ENCODE results near the gene ARL8B. TPM values are rescaled to one million over a fixed set of nuclear protein-coding genes. Genes with fewer than 3 reads are reported as not detected.

Gene ARL8B
- total RNA-seq, 1 experiment from 2014 or later: 51.8 TPM

DNA sequence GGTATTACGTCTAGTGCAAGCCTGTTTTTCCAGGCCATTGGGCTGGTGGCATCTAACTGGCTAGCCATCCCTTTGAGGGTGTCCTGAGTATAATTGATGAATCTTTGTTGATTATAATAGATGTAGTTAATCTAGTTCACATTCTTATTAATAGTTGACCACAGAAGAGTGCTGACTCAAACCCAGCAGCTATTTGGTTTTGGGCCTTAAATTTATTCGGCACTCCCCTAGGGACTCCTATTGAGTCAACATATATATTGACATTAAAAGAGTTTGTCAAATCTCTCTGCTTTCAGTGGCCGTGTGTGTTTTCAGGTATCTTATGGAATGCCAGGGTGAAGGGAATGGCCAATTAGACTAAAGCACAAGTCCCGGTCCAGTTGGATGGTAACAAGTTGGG is 19.7 kb downstream of the ARL8B start:
- no peaks in the 10 kb centered on the region for H3K36me3 ChIP-seq (ENCODE audit: control insufficient read depth, insufficient read depth, low read length)
- ChIA-PET POLR2A (no interaction called here), CTCF (no interaction called here)
- DNase-seq (ENCODE audit: low read depth, low spot score) (no peak), ATAC-seq (no peak)
- TF ChIP-seq SIN3A (IDR thresholded peaks at IDR 0.05; ENCODE audit: borderline replicate concordance, insufficient read depth, low read depth, low read length): no peak
- TF ChIP-seq, protein P1, sequence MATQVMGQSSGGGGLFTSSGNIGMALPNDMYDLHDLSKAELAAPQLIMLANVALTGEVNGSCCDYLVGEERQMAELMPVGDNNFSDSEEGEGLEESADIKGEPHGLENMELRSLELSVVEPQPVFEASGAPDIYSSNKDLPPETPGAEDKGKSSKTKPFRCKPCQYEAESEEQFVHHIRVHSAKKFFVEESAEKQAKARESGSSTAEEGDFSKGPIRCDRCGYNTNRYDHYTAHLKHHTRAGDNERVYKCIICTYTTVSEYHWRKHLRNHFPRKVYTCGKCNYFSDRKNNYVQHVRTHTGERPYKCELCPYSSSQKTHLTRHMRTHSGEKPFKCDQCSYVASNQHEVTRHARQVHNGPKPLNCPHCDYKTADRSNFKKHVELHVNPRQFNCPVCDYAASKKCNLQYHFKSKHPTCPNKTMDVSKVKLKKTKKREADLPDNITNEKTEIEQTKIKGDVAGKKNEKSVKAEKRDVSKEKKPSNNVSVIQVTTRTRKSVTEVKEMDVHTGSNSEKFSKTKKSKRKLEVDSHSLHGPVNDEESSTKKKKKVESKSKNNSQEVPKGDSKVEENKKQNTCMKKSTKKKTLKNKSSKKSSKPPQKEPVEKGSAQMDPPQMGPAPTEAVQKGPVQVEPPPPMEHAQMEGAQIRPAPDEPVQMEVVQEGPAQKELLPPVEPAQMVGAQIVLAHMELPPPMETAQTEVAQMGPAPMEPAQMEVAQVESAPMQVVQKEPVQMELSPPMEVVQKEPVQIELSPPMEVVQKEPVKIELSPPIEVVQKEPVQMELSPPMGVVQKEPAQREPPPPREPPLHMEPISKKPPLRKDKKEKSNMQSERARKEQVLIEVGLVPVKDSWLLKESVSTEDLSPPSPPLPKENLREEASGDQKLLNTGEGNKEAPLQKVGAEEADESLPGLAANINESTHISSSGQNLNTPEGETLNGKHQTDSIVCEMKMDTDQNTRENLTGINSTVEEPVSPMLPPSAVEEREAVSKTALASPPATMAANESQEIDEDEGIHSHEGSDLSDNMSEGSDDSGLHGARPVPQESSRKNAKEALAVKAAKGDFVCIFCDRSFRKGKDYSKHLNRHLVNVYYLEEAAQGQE (IDR thresholded peaks at IDR 0.05; ENCODE audit: insufficient read depth in 1 of 2, low read depth in 2 of 2, low read length in 1 of 2): no peak
- TF ChIP-seq, protein P2, sequence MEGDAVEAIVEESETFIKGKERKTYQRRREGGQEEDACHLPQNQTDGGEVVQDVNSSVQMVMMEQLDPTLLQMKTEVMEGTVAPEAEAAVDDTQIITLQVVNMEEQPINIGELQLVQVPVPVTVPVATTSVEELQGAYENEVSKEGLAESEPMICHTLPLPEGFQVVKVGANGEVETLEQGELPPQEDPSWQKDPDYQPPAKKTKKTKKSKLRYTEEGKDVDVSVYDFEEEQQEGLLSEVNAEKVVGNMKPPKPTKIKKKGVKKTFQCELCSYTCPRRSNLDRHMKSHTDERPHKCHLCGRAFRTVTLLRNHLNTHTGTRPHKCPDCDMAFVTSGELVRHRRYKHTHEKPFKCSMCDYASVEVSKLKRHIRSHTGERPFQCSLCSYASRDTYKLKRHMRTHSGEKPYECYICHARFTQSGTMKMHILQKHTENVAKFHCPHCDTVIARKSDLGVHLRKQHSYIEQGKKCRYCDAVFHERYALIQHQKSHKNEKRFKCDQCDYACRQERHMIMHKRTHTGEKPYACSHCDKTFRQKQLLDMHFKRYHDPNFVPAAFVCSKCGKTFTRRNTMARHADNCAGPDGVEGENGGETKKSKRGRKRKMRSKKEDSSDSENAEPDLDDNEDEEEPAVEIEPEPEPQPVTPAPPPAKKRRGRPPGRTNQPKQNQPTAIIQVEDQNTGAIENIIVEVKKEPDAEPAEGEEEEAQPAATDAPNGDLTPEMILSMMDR (IDR thresholded peaks at IDR 0.05): no peak
- no peak for TF ChIP-seq TCF7L2 (IDR thresholded peaks at IDR 0.05; ENCODE audit: low read depth, low read length)
- TF ChIP-seq POLR2AphosphoS5 (IDR thresholded peaks at IDR 0.05; ENCODE audit: low read depth, low read length): no peak
- no peaks in the 10 kb centered on the region for H3K27me3 ChIP-seq (ENCODE audit: control insufficient read depth, insufficient read depth, low read length)
- H3K4me1 ChIP-seq (ENCODE audit: control insufficient read depth, insufficient read depth, low read length): peaks cover 18% of the 10 kb centered on the region
- BruUV-seq (replicated peaks): no TSS peak
- in situ Hi-C loops (cut with HindIII; ENCODE audit: low pct_unique_long_range_greater_than_20kb, low sequenced_read_pairs) (no loop called here), intact Hi-C loops (cut with micrococcal nuclease; ENCODE audit: unreplicated experiment) (no loop called here)
- H3K4me3 ChIP-seq (ENCODE audit: low read depth in 2 of 2, low read length in 2 of 2): no peak overlapping the region
- no peak overlapping the region for H3K27ac ChIP-seq (ENCODE audit: low read length)
- no peaks in the 10 kb centered on the region for H3K9me3 ChIP-seq (ENCODE audit: control insufficient read depth, insufficient read depth, low read depth, low read length)

DNA sequence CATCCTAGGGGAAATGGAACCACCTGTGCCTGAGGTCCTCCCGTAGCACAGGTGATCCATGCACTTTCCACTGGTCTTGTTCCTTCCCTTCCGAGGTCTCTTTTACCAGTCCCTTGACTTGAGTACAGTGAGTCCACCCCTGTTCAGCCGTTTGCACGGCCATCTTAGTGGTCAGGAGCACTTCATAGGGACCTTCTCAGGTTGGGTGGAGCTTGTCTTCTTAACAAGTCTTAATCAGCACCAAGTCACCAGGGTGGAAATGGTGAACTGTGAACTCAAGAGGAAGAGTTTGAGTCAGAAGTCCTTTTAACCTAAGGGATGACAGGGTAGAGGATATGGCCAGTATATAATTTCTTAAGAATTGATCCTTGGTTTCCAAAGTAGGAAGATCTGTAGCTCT is 21.4 kb downstream of the ARL8B start:
- ChIA-PET CTCF (no interaction called here), POLR2A (no interaction called here)
- no peak overlapping the region for H3K27ac ChIP-seq (ENCODE audit: low read length)
- in situ Hi-C loops (cut with HindIII; ENCODE audit: low pct_unique_long_range_greater_than_20kb, low sequenced_read_pairs) (no loop called here), intact Hi-C loops (cut with micrococcal nuclease; ENCODE audit: unreplicated experiment) (no loop called here)
- TF ChIP-seq TCF7L2 (IDR thresholded peaks at IDR 0.05; ENCODE audit: low read depth, low read length) (no peak), SIN3A (IDR thresholded peaks at IDR 0.05; ENCODE audit: borderline replicate concordance, insufficient read depth, low read depth, low read length) (no peak), POLR2AphosphoS5 (IDR thresholded peaks at IDR 0.05; ENCODE audit: low read depth, low read length) (no peak)
- TF ChIP-seq, protein P2 (IDR thresholded peaks at IDR 0.05): no peak
- TF ChIP-seq, protein P1 (IDR thresholded peaks at IDR 0.05; ENCODE audit: insufficient read depth in 1 of 2, low read depth in 2 of 2, low read length in 1 of 2): no peak
- H3K4me1 ChIP-seq (ENCODE audit: control insufficient read depth, insufficient read depth, low read length): peaks cover 9% of the 10 kb centered on the region
- DNase-seq (ENCODE audit: low read depth, low spot score): no peak
- H3K36me3 ChIP-seq (ENCODE audit: control insufficient read depth, insufficient read depth, low read length): no peaks in the 10 kb centered on the region
- ATAC-seq: no peak
- no TSS peak for BruUV-seq (replicated peaks)
- H3K9me3 ChIP-seq (ENCODE audit: control insufficient read depth, insufficient read depth, low read depth, low read length): no peaks in the 10 kb centered on the region
- H3K27me3 ChIP-seq (ENCODE audit: control insufficient read depth, insufficient read depth, low read length): no peaks in the 10 kb centered on the region
- H3K4me3 ChIP-seq (ENCODE audit: low read depth in 2 of 2, low read length in 2 of 2): no peak overlapping the region
